ENCODE measurements around the gene METTL13. TPM values are rescaled to one million over a fixed set of nuclear protein-coding genes. Genes with fewer than 3 reads are reported as not detected.
A peak's percentile ranks its signal among the peaks of the same experiment; 100 is the strongest.

The METTL13 gene
- total and polyA plus RNA-seq, 9 of the 15 experiments (the other 6 are each of a cell fraction or from before 2014, with no cell fraction given), result 18.9 to 78.9 (median 54.9) TPM

GRCh38 chr1:171781176-171781875 is at the start of gene METTL13 (continued):
- TF ChIP-seq HBP1 (CRISPR knock-in tag; IDR thresholded peaks at IDR 0.05) (peak; percentile 82; the same call in 1 of the 2 replicates), BRF1 (IDR thresholded peaks at IDR 0.05; ENCODE audit: borderline replicate concordance, extremely low read depth, insufficient read length) (no peak), SOX6 (IDR thresholded peaks at IDR 0.05) (peak; percentile 64; the same call in 1 of the 2 replicates), PTRF (tag; IDR thresholded peaks at IDR 0.05) (no peak), CCAR2 (IDR thresholded peaks at IDR 0.05; ENCODE audit: low read depth, low read length) (no peak), TFAM (CRISPR knock-in tag; conservative IDR thresholded peaks at IDR 0.05) (no peak), ZNF699 (CRISPR knock-in tag; IDR thresholded peaks at IDR 0.05; ENCODE audit: insufficient replicate concordance) (no peak), GABPA (tag; conservative IDR thresholded peaks at IDR 0.05; ENCODE audit: low read depth) (peak; percentile 97), KDM4B (IDR thresholded peaks at IDR 0.05; ENCODE audit: borderline replicate concordance in 2 of 2, low read depth in 1 of 2) (no peak), ETV5 (CRISPR knock-in tag; IDR thresholded peaks at IDR 0.05; ENCODE audit: low read depth) (peak; percentile 51; the same call in 1 of the 2 replicates), ATF3 (IDR thresholded peaks at IDR 0.05) (peak; percentile 17; the same call in 1 of the 2 replicates), ATF3 (CRISPR knock-in tag; conservative IDR thresholded peaks at IDR 0.05) (no peak), NFYB (IDR thresholded peaks at IDR 0.05; ENCODE audit: extremely low read depth, insufficient read length) (peak; percentile 87), SMC3 (conservative IDR thresholded peaks at IDR 0.05; ENCODE audit: insufficient read depth, low read depth, low read length) (0 out of 2 replicates have a peak, but pooled peaks have one; percentile 14), MAZ (CRISPR knock-in tag; conservative IDR thresholded peaks at IDR 0.05 in 1 of 2, IDR thresholded peaks at IDR 0.05 in 1 of 2) (peak; percentile 66 to 94), ELF1 (tag; IDR thresholded peaks at IDR 0.05) (peak; percentile 99), HCFC1 (IDR thresholded peaks at IDR 0.05; ENCODE audit: low read depth, low read length) (peak; percentile 80)
- TF ChIP-seq, protein P1, sequence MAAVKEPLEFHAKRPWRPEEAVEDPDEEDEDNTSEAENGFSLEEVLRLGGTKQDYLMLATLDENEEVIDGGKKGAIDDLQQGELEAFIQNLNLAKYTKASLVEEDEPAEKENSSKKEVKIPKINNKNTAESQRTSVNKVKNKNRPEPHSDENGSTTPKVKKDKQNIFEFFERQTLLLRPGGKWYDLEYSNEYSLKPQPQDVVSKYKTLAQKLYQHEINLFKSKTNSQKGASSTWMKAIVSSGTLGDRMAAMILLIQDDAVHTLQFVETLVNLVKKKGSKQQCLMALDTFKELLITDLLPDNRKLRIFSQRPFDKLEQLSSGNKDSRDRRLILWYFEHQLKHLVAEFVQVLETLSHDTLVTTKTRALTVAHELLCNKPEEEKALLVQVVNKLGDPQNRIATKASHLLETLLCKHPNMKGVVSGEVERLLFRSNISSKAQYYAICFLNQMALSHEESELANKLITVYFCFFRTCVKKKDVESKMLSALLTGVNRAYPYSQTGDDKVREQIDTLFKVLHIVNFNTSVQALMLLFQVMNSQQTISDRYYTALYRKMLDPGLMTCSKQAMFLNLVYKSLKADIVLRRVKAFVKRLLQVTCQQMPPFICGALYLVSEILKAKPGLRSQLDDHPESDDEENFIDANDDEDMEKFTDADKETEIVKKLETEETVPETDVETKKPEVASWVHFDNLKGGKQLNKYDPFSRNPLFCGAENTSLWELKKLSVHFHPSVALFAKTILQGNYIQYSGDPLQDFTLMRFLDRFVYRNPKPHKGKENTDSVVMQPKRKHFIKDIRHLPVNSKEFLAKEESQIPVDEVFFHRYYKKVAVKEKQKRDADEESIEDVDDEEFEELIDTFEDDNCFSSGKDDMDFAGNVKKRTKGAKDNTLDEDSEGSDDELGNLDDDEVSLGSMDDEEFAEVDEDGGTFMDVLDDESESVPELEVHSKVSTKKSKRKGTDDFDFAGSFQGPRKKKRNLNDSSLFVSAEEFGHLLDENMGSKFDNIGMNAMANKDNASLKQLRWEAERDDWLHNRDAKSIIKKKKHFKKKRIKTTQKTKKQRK (IDR thresholded peaks at IDR 0.05; ENCODE audit: borderline replicate concordance, low read depth, low read length), result no peak
